Measurements from ENCODE around the gene RFPL3. TPM values are rescaled to one million over a fixed set of nuclear protein-coding genes. Genes with fewer than 3 reads are reported as not detected.
A peak's percentile ranks its signal among the peaks of the same experiment; 100 is the strongest.

RFPL3 gene
- total and polyA plus RNA-seq, 12 donors: not detected

GRCh38 chr22:32396746-32397145 is 39.1 kb downstream of the RFPL3 start:
- intact Hi-C loops (cut with DNase I): loop anchor here in 1 of 10 donors (10.0 kb wide), 1 partner anchor 422 kb away; no protein-coding TSS in a partner anchor
- 84 to 87% methylated on average over 5 of the region's 5 CpGs for WGBS, 2 donors

GRCh38 chr22:32401486-32401885 is 43.8 kb downstream of the RFPL3 start:
- H3K27ac ChIP-seq: no peak overlapping the region
- no peak overlapping the region for H3K4me3 ChIP-seq
- ATAC-seq (no peak), DNase-seq (no peak)
- no peak for TF ChIP-seq CTCF (IDR thresholded peaks at IDR 0.05)
- H3K9me3 ChIP-seq: no peaks in the 10 kb centered on the region
- H3K27me3 ChIP-seq: no peaks in the 10 kb centered on the region
- peaks cover 0 to 100% (median 58%) of the 10 kb centered on the region in 9 donors for H3K36me3 ChIP-seq
- intact Hi-C loops (cut with DNase I): no loop called here
- peaks cover 0 to under 1% (median 0%) of the 10 kb centered on the region in 9 donors for H3K4me1 ChIP-seq
- WGBS, 2 donors: 75 to 79% methylated on average over 4 of the region's 4 CpGs

More at GRCh38 chr22:32396746-32397145, 39.1 kb downstream of the RFPL3 start:
- Histone ChIP-seq H3K27ac (no peak overlapping the region), H3K4me3 (no peak overlapping the region), H3K9me3 (no peaks in the 10 kb centered on the region), H3K4me1 (no peaks in the 10 kb centered on the region), H3K36me3 (peaks cover 3 to 100% (median 91%) of the 10 kb centered on the region in 9 donors), H3K27me3 (no peaks in the 10 kb centered on the region)
- DNase-seq (no peak), ATAC-seq (no peak)
- TF ChIP-seq CTCF (IDR thresholded peaks at IDR 0.05): no peak

- no peaks in the 10 kb centered on the region for H3K9me3 ChIP-seq
- no peak overlapping the region for H3K27ac ChIP-seq
- ATAC-seq (no peak), DNase-seq (no peak)
- intact Hi-C loops (cut with DNase I): no loop called here
- H3K36me3 ChIP-seq: peaks cover 0 to 100% (median 60%) of the 10 kb centered on the region in 9 donors
- H3K27me3 ChIP-seq: no peaks in the 10 kb centered on the region
- H3K4me3 ChIP-seq: no peak overlapping the region
- peaks cover 0 to 21% (median 0%) of the 10 kb centered on the region in 9 donors for H3K4me1 ChIP-seq
- TF ChIP-seq CTCF (IDR thresholded peaks at IDR 0.05): no peak
- WGBS, 2 donors: 73 to 90% methylated on average over 2 of the region's 2 CpGs
Observed at GRCh38 chr22:32404021-32404420, 46.4 kb downstream of the RFPL3 start.

GRCh38 chr22:32407312-32407711 is 49.6 kb downstream of the RFPL3 start:
- DNase-seq: no peak
- ATAC-seq: no peak
- Histone ChIP-seq H3K36me3 (peaks cover 0 to 76% (median 33%) of the 10 kb centered on the region in 9 donors), H3K27ac (peak overlapping the region in 1 of 10 donors; percentile 56), H3K9me3 (no peaks in the 10 kb centered on the region), H3K4me1 (peaks cover 0 to 45% (median 22%) of the 10 kb centered on the region in 9 donors), H3K4me3 (no peak overlapping the region), H3K27me3 (no peaks in the 10 kb centered on the region)
- TF ChIP-seq CTCF (IDR thresholded peaks at IDR 0.05): no peak
- intact Hi-C loops (cut with DNase I): no loop called here
- 87 to 92% methylated on average over 3 of the region's 3 CpGs for WGBS, 2 donors
